Measurements from ENCODE around the gene GGACT.
"Not testable (repeated sequence)": the region's sequence is repeated elsewhere in the genome, so short reads cannot be mapped to it uniquely, and the experiment has no call there.

The GGACT gene

GRCh38 chr13:100530671-100531213 is 57.8 kb downstream of the GGACT start:
- DNase-seq (ENCODE audit: low read depth in 3 of 3, low spot score in 1 of 3), result no peak

GRCh38 chr13:100529666-100530377 is 58.8 kb downstream of the GGACT start:
- DNase-seq (ENCODE audit: low read depth in 3 of 3, low spot score in 1 of 3), result no peak

- DNase-seq (ENCODE audit: low read depth in 3 of 3, low spot score in 1 of 3), result no peak
Observed at GRCh38 chr13:100528820-100529219, 59.8 kb downstream of the GGACT start.

DNA sequence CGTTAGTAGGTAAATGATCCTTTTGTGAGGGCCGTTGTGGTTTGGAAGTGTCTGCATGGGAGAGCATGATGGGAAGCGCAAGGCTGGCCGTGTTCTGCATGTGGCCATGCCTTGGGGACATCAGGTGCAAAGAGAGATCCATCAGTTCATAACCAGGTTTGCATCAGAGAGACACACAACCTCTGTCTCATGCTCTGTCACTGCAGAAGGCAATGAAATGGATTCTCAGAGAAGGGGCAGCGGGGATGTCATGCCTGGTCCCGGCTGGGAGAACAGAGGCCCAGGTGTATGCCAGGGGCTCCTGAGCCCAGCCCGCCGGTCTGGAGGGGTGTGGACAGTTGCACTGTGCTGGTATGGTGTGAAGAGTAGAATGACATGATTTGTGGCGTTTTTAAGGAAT is 60.2 kb downstream of the GGACT start:
- DNase-seq (ENCODE audit: low read depth in 3 of 3, low spot score in 1 of 3), result no peak

DNA sequence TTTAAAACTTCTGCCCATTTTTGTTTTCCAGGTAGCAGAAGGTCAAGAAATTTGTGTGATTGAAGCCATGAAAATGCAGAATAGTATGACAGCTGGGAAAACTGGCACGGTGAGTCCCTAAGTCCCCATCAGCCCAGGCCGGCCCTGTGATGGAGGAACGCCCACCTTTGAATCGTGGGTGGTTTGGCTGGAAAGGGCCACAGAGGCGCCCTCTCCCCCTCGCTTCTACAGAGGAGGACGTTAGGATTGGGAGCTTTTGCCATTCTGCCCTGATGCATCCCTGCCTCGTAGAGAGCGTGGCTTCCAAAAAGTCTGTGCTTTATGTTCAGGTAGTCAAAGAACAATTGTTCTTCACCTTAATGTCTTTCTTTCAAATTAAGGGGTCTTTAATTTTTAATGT is 60.9 kb downstream of the GGACT start:
- DNase-seq (ENCODE audit: low read depth in 3 of 3, low spot score in 1 of 3), result no peak

- no peak for DNase-seq (ENCODE audit: low read depth in 3 of 3, low spot score in 1 of 3)
Observed at GRCh38 chr13:100526318-100527000, 62.1 kb downstream of the GGACT start.

- no peak for DNase-seq (ENCODE audit: low read depth in 3 of 3, low spot score in 1 of 3)
Observed at GRCh38 chr13:100525453-100526317, 62.9 kb downstream of the GGACT start.

DNA sequence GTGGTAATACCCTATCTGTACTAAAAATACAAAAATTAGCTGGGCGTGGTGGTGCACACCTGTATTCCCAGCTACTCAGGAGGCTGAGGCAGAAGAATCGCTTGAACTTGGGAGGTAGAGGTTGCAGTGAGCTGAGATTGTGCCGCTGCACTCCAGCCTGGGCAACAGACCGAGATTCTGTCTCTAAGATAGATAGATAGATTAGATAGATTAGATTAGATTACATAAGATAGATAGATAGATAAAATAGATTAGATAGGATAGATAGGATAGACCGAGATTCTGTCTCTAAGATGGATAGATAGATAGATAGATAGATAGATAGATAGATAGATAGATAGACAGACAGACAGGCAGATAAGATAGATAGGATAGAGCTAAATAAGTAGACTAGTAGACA is 63.9 kb downstream of the GGACT start:
- DNase-seq (ENCODE audit: low read depth in 3 of 3, low spot score in 1 of 3), result not testable (repeated sequence)

DNA sequence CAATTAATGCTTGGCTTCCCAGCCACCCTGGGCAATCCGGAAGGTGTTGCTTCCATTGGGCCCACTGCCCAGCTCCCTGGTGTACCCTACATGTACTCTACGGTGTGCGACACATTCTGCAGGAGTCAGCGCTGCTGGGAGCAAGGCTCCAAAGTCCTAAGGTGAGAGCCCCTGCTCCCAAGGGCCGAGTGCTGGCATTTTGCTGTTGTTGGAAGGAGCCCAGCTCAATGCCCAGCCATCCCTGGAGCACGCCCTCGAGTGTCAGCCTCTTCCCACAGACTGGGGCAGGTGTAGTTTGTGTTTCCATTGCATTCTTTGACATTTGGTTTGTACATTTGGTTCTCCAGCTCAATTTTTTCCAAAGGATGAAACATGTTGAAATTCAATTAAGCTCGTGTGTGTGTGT is 64.6 kb downstream of the GGACT start:
- no peak for DNase-seq (ENCODE audit: low read depth in 3 of 3, low spot score in 1 of 3)

- no peak for DNase-seq (ENCODE audit: low read depth in 3 of 3, low spot score in 1 of 3)
Observed at GRCh38 chr13:100523411-100523810, 65.2 kb downstream of the GGACT start.

DNA sequence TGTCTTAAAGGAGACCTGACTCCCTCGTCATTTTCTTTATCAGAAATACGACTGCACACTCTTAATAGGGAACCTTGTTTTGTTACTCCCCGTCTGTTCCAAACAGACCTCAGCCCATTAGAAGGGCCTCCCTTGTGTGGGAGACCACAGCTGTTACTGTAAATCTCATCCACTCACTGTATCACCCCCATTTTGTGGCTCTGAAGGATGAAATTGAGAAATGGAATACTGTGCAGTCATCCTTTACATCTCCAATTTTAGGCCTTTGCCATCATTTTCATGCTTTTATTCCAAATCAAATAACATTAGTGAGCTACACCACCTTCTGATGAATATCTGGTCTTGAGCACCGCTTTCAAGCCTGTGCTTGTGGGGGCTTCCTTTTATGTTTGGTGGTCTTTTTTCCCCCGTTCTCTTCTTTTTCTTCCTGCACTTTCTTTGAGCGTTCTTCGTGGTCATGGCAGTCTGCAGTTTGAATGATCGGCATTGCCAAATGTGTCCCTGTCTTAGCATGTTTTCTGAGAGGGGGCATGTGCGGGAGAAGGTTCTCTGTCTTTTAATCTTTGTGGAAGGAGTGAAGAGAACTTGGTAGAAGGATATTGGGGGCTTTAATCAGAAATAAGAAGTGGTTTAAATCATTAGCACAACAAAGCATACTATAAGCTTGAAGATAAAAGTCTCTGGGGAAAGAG is 65.8 kb downstream of the GGACT start:
- no peak for DNase-seq (ENCODE audit: low read depth in 3 of 3, low spot score in 1 of 3)

DNA sequence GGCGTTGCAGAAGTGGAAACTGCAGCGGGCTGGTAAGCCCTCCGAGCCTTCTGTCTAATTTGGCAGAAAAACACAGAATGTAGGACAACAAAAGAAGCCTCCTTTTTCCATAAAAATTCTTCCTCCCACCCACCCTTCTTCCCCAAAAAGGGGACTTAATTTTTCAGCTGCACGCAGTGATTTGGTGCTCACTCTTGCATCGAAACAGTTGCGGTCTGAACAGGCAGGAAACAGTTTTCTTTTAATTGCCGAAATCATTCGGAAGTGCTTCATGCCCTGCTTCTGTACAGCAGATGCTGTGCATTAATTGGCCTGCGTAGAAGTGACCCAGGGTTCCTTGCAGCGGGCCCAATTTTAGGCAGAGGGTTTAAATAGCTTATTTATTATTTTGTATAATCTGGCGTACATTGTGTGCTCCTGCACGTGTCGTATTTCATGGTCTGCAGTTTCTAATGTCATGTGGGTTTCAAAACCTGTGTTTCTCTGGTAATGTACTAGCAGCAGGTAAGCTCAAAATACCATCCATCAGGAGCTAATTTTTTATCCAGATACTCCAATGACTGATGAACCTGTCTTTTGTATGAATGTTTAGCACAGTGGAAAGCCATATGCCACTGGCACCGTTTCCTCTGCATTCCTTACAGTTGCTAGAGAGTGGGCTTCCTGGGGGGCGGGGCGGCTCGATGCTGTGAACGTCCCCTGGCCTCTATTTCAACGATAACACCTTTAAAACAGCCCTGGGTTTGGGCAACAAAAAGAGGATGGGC is 66.6 kb downstream of the GGACT start:
- no peak for DNase-seq (ENCODE audit: low read depth in 3 of 3, low spot score in 1 of 3)

DNA sequence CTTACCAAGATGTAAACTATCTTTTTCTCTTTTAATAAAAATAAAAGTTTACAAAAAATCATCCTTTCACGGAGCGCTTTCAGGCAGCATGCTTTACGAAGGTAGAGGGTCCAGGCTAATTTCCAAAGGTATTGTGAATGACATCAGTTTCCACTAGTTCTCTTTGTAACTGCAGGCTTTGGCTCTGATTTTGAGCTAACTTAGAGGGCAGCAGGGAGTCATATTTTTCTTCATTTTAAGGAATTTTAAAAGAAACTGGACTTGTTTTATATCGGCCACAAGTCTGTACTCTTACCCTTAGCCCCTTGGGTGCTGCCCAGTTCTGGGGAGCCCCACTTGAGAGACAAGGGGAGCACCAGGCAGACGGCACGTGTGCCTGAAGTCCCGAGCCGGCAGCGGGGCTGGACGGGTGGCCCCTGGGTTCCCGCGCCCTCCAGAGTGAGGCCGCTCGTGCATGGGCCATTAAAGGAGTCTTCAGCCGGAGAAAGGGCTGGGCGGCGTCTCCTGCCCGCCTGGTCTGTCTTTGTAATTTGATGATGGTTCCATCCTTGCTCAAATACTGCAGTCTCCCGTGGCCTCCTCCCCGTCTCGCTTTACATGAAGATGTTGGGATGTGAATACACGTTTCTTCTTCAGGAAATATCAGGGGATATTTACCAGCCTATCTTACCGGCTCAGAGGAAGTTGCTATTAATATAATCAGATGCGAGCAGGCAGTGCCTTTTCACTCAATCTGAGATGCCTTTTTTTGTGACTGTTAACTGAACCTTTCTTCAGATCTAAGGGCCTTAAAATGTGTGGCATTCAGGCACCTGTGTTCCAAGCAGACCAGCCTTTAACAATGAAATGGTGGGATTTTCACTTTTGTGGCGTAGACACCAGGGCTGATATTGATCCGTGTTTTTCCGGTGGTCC is 67.4 kb downstream of the GGACT start:
- no peak for DNase-seq (ENCODE audit: low read depth in 3 of 3, low spot score in 1 of 3)

DNA sequence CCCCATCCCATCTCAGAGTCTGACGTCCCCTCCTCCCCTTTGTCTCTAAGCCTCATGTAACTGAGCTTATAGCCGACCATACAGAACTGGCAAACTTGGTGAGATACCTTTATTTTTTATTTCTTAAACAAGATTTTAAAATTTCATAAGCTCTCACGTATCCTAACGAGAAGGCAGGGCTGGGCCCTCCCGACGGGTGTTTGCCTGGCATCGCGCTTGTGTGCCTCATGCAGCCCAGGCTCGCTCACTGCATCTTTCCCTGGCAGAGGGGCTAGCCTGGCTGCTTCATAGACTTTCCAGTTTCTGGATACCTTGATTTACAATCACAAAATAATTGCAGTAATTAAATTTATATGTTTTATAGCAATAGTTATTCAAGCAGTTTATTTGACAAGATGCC is 69.0 kb downstream of the GGACT start:
- no peak for DNase-seq (ENCODE audit: low read depth in 3 of 3, low spot score in 1 of 3)

DNA sequence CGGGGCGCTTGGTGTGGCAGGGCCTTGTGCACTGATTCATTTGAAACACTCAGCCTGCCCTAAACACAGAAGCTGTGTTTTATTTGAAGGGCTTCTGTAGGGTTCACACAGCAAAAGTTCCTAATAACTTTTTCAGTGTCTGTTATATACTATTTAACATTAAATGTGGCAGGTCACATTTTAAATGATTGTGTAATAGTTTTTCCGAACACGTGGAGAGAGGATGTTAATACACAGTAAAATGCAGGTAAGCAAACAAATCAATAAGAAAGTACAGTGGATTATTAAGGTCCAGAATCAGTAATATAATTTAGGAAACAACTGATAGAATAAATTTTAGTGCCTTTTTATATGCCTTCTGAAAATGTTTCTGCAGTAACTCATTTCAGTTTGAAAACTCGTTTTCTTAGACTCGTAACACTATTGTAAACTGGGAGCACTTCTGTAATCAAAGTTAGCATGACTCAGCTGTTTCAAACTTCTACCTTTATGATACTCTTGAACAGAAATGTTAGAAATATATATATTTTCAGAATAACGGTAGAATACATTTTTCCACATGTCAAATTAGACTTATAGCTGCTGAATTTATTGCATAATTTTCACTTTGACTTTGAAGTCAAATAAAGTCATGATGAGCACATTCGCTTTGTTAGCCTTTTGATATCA is 70.1 kb downstream of the GGACT start:
- DNase-seq (ENCODE audit: low read depth in 3 of 3, low spot score in 1 of 3), result no peak

DNA sequence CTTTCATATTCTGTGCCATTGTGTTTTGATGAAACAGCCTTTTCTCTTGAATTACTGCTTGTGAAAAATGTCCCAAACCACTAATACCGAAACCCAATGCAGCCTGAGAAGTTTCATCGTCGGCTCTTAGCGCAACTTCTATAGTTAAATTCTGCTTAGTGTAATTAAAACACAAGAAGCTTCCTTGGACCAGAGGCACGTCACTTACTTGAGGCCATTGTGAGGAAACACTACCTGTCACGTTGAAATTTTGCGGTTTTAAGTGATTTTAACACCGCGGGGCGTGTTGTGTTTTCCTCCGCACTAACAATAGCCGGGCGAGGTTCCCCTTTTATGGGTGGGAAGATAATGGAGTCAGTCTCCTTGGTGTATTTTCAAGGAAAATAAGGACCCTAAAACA is 70.9 kb downstream of the GGACT start:
- no peak for DNase-seq (ENCODE audit: low read depth in 3 of 3, low spot score in 1 of 3)

GRCh38 chr13:100517135-100517534 is 71.5 kb downstream of the GGACT start:
- DNase-seq (ENCODE audit: low read depth in 3 of 3, low spot score in 1 of 3), result no peak

DNA sequence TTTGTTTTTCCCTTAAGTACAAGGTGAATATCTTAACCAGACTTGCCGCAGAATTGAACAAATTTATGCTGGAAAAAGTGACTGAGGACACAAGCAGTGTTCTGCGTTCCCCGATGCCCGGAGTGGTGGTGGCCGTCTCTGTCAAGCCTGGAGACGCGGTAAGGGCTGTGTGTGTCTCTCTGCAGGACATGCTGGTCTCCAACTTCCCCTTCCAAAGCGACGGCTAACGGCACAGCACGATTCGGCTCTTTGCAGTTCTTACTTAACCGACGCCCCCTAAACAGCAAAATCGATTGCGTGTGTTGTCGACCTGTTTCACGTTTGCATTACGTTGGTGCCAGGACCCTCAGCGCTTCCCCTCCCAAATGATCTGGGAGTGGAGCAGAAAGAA is 73.2 kb downstream of the GGACT start:
- DNase-seq (ENCODE audit: low read depth in 3 of 3, low spot score in 1 of 3), result no peak

All from stimulated activated CD4-positive, alpha-beta T cell treated with anti-CD3 and anti-CD28 coated beads, TNF-alpha, amount 100 ng/mL, for 1 hour (primary cell).